DND-41 (cell line): ENCODE results near the gene PDE1A.
"Not testable (repeated sequence)": the region's sequence is repeated elsewhere in the genome, so short reads cannot be mapped to it uniquely, and the experiment has no call there.

Source experiments
- ATAC-seq: fragments of 200-7000 bp; cut with Tn5 transposase; 3 replicates; pipeline ENCODE4 v1.9.1; 2021; ENCODE audit warnings: low read depth; ENCODE audit not compliant: insufficient read depth
- DNase-seq: peaks from one replicate; pipeline ENCODE4 v3.0.0-alpha.2; 2020
- H2AFZ ChIP-seq: 2 replicates; pipeline ENCODE4 v1.6.0; 2012; ENCODE audit warnings: low read depth, low read length
- H3K27ac ChIP-seq: 2 replicates; pipeline ENCODE4 v1.5.1; 2012; ENCODE audit warnings: low read length, inconsistent platforms
- H3K27me3 ChIP-seq: fragments of 200-600 bp; sonication (generic); 2 replicates; pipeline ENCODE4 v1.6.0; 2012; ENCODE audit warnings: low read length, mild to moderate bottlenecking, inconsistent platforms; ENCODE audit not compliant: insufficient read depth, poor library complexity
- H3K36me3 ChIP-seq: 2 replicates; pipeline ENCODE4 v1.5.1; 2012; ENCODE audit warnings: low read length, inconsistent platforms; ENCODE audit not compliant: insufficient read depth
- H3K4me1 ChIP-seq: 2 replicates; pipeline ENCODE4 v1.5.1; 2012; ENCODE audit warnings: mild to moderate bottlenecking, low read length; ENCODE audit not compliant: insufficient read depth
- H3K4me2 ChIP-seq: 2 replicates; pipeline ENCODE4 v1.6.0; 2012; ENCODE audit warnings: mild to moderate bottlenecking, moderate library complexity, low read length, inconsistent platforms; ENCODE audit not compliant: insufficient read depth
- H3K4me3 ChIP-seq, 2 experiments: fragments of 200-600 bp in 1 of 2; shearing (Covaris generic) in 1 of 2; 2 replicates each; pipeline ENCODE4 v1.5.1; 2012 to 2016; ENCODE audit warnings: inconsistent platforms in 2 of 2, low read length in 2 of 2, mild to moderate bottlenecking in 2 of 2, low read depth in 1 of 2, moderate library complexity in 1 of 2
- H3K79me2 ChIP-seq: 2 replicates; pipeline ENCODE4 v1.6.0; 2012; ENCODE audit warnings: low read length, inconsistent platforms; ENCODE audit not compliant: insufficient read depth
- H3K9ac ChIP-seq: 2 replicates; pipeline ENCODE4 v1.6.0; 2012; ENCODE audit warnings: low read depth, mild to moderate bottlenecking, inconsistent platforms, low read length, moderate library complexity
- H3K9me3 ChIP-seq: 2 replicates; pipeline ENCODE4 v1.5.1; 2012; ENCODE audit warnings: low read length, moderate library complexity, mild to moderate bottlenecking, inconsistent platforms; ENCODE audit not compliant: insufficient read depth, severe bottlenecking
- H4K20me1 ChIP-seq: 2 replicates; pipeline ENCODE4 v1.6.0; 2012; ENCODE audit warnings: low read length; ENCODE audit not compliant: insufficient read depth
- EZH2 ChIP-seq: IDR thresholded peaks from 3 replicates; pipeline ENCODE4 v1.6.1; 2012; ENCODE audit warnings: borderline replicate concordance, low read depth, mild to moderate bottlenecking, moderate library complexity, low read length, inconsistent platforms; ENCODE audit not compliant: severe bottlenecking
- TF ChIP-seq, protein P1 (sequence below): IDR thresholded peaks from 2 replicates; pipeline ENCODE4 v1.5.1; 2012; ENCODE audit warnings: borderline replicate concordance, low read length, moderate library complexity, mild to moderate bottlenecking; ENCODE audit not compliant: poor library complexity, severe bottlenecking; ENCODE audit errors: extremely low read depth

The PDE1A gene

DNA sequence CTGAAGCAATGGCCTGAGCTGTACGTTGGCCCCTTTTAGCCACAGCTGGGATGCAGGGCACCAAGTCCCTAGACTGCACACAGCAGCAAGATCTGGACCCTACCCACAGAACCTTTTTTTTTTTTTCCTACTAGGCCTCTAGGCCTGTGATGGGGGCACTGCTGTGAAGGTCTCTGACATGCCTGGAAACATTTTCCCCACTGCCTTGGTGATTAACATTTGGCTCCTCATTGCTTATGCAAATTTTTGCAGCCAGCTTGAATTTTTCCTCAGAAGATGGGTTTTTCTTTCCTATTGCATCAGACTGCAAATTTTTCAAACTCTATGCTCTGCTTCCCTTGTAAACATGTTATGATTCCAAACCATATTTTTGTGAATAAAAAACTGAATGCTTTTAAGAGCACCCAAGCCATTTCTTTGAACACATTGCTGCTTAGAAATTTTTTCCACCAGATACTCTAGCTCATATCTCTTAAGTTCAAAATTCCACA lies 33.5 kb downstream of the PDE1A start:
- no peaks in the 10 kb centered on the region for H3K79me2 ChIP-seq
- H2AFZ ChIP-seq = no peak overlapping the region
- ATAC-seq = no peak
- H3K9me3 ChIP-seq = no peaks in the 10 kb centered on the region
- H3K27me3 ChIP-seq = no peaks in the 10 kb centered on the region
- DNase-seq = no peak
- no peak overlapping the region for H3K9ac ChIP-seq
- H3K4me2 ChIP-seq = no peak overlapping the region
- H3K4me3 ChIP-seq = no peak overlapping the region
- H3K4me1 ChIP-seq = no peaks in the 10 kb centered on the region
- no peaks in the 10 kb centered on the region for H3K36me3 ChIP-seq
- H4K20me1 ChIP-seq = no peaks in the 10 kb centered on the region
- no peak overlapping the region for H3K27ac ChIP-seq
- TF ChIP-seq, protein P1, sequence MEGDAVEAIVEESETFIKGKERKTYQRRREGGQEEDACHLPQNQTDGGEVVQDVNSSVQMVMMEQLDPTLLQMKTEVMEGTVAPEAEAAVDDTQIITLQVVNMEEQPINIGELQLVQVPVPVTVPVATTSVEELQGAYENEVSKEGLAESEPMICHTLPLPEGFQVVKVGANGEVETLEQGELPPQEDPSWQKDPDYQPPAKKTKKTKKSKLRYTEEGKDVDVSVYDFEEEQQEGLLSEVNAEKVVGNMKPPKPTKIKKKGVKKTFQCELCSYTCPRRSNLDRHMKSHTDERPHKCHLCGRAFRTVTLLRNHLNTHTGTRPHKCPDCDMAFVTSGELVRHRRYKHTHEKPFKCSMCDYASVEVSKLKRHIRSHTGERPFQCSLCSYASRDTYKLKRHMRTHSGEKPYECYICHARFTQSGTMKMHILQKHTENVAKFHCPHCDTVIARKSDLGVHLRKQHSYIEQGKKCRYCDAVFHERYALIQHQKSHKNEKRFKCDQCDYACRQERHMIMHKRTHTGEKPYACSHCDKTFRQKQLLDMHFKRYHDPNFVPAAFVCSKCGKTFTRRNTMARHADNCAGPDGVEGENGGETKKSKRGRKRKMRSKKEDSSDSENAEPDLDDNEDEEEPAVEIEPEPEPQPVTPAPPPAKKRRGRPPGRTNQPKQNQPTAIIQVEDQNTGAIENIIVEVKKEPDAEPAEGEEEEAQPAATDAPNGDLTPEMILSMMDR = no peak
- no peak for TF ChIP-seq EZH2

- H2AFZ ChIP-seq = no peak overlapping the region
- no peaks in the 10 kb centered on the region for H3K79me2 ChIP-seq
- ATAC-seq = no peak
- TF ChIP-seq, protein P1 = no peak
- no peak for TF ChIP-seq EZH2
- no peaks in the 10 kb centered on the region for H3K27me3 ChIP-seq
- H3K9me3 ChIP-seq = no peaks in the 10 kb centered on the region
- no peak overlapping the region for H3K4me2 ChIP-seq
- no peak overlapping the region for H3K27ac ChIP-seq
- H3K36me3 ChIP-seq = no peaks in the 10 kb centered on the region
- H4K20me1 ChIP-seq = no peaks in the 10 kb centered on the region
- no peak for DNase-seq
- no peak overlapping the region for H3K4me3 ChIP-seq
- no peak overlapping the region for H3K9ac ChIP-seq
- H3K4me1 ChIP-seq = no peaks in the 10 kb centered on the region
Observed at GRCh38 chr2:182391443-182391842, 35.4 kb downstream of the PDE1A start.

GRCh38 chr2:182386267-182386880 lies 40.5 kb downstream of the PDE1A start:
- not testable (repeated sequence) for H3K27ac ChIP-seq, H2AFZ ChIP-seq, H3K27me3 ChIP-seq, H4K20me1 ChIP-seq, ATAC-seq, H3K36me3 ChIP-seq, H3K4me2 ChIP-seq, H3K4me3 ChIP-seq, H3K79me2 ChIP-seq, H3K4me1 ChIP-seq, H3K9ac ChIP-seq, H3K9me3 ChIP-seq, DNase-seq

- H3K27ac ChIP-seq = no peak overlapping the region
- DNase-seq = no peak
- TF ChIP-seq, protein P1 = no peak
- TF ChIP-seq EZH2 = no peak
- no peaks in the 10 kb centered on the region for H3K9me3 ChIP-seq
- no peaks in the 10 kb centered on the region for H3K4me1 ChIP-seq
- ATAC-seq = no peak
- H2AFZ ChIP-seq = no peak overlapping the region
- no peaks in the 10 kb centered on the region for H3K79me2 ChIP-seq
- H3K9ac ChIP-seq = no peak overlapping the region
- no peaks in the 10 kb centered on the region for H3K27me3 ChIP-seq
- H3K4me3 ChIP-seq = no peak overlapping the region
- H4K20me1 ChIP-seq = no peaks in the 10 kb centered on the region
- no peaks in the 10 kb centered on the region for H3K36me3 ChIP-seq
- no peak overlapping the region for H3K4me2 ChIP-seq
Observed at GRCh38 chr2:182384860-182385259, 42.0 kb downstream of the PDE1A start.
